Activated T-helper 9 cell treated with anti-CD3 and anti-CD28 coated beads, Interleukin-2, amount 50 U/mL, for 16 hours (primary cell): ENCODE results near the gene DENND4B.

Source experiments
- DNase-seq: peaks from one replicate; pipeline ENCODE4 v3.0.0-alpha.2; 2020; ENCODE audit warnings: low read depth

Gene DENND4B

DNA sequence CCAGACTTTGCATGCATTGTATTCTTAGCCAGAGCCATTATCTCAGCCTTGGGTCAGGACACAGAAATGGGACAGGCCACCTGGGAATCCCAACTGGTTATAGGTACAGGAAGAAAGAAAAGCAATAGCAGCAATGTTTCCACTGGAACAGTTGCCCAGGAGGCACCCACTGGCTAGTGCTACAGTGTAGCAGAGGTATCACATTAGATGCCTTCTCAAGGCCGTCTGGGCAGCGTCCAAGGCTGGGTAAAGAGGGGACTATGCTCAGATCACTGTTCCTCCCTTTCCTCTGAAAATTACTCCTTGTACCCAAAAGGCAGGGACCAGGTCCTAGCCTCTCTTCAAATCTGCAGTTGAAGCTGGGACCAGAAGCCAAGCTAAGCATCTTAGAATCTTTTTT is 23.8 kb upstream of the DENND4B start:
- no peak for DNase-seq

DNA sequence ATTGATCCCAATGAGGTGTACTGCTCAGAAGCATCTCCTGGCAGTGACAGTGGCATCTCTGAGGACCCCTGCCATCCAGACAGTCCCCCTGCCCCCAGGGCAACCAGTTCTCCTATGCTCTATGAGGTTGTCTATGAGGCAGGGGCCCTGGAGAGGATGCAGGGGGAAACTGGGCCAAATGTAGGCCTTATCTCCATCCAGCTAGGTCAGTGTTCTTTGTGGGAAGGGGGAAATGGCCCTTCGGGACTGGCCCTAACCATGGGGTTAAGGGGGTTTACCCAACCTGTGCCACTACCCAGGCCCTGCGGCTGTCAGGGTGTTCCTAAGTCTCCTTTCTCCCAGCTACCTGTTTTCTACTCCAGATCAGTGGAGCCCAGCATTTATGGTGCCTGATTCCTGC is 22.5 kb upstream of the DENND4B start:
- DNase-seq: no peak

DNA sequence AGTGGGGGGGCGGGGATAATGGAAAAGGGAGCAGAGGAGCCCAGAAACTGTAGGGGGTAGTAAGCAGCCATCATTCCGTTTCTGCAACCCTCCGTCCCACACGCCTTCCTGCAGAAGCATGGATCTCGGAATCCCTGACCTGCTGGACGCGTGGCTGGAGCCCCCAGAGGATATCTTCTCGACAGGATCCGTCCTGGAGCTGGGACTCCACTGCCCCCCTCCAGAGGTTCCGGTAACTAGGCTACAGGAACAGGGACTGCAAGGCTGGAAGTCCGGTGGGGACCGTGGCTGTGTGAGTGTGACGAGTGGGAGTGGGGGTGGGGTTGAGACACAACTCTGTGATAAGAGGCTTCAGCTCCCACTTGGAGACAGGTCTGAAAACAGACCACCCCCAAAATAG is 21.9 kb upstream of the DENND4B start:
- no peak for DNase-seq

DNA sequence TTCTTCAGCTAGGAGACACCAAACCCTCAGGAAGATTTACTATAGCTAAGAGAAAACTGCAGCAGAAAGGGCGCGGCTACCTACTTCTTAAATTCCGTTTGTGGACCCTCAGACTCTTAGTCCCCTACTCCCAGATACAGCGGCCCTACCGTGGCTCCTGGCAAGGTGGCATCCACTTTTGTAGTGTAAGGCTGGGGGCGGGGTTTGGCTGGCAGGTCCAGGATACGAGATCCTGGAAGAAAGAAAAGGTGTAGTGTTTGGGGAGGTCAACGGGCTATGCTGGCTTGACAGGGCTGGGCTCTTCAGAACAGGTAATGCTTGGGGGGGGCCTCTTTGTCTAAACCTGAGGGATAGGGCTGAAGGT is 21.5 kb upstream of the DENND4B start:
- DNase-seq: no peak

DNA sequence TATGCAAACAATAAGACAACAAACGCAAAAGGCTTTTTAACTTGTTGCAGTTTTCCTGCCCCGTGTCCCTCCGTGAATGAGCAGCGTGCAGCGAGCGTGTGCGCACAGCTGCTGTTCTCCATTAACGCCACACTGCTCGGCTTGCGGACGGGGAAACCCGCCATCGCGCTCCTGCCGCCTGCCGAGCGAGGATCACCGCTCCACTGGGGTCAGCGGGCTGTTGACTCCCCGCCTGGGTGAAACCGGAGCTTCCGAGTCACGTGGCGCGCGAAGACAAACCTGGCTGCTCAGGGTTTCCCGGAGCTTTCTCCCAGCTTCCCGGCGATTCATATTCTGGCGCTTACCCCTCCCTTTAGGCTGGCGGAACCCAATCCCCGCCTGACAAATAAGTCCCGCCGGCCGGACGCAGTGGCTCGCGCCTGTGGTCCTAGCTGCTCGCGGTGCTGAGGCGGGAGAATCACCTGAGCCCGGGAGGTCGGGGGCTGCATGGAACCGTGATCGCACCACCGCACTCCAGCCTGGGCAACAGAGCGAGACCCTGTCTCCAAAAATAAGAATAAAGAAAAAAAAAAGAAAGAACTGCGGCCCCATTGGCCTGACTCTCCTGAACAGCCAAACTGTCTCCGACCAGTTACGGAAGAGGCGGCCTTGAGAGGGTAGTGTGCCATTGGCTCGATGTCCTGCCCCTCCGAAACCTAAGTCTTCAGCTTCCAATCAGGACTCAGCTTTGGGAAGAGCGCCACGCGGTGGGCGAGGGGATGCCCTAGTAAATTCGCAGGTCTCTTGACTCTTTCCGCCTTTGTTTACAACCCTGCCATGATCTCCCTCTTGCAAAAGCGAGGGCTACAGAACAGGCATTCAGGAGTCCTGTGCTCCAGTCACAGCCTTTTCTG is 20.8 kb upstream of the DENND4B start, which contains the start of gene CREB3L4:
TSS of gene CREB3L4 (plus strand) at position 796 of the 893 bp plus-strand sequence. CDS start 624 bp downstream, outside the sequence.
- peak; percentile 74 for DNase-seq

DNA sequence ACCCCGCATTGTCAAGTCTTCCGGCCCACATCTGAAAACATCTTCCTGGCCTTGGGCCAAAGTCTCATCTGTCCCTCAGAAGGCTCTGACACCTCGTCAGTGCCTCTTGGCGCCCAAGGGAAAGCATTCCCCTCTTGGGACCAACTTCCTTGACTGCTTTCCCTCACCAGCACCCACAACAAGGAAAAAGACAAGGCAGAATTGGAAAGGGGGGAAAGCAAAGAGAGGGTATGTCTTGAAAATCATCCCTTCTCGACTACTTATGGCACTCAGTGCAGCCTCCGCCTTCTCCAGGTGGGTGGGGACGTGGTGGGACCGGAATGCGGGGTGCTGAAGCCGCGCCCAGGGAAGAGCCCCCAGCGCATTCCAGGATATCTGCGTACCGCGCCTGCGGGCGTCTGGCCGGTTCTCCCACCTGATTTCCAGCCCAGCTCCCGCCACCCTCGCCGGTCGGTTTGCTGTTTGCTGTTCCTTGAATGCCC is 17.4 kb upstream of the DENND4B start:
- no peak for DNase-seq

DNA sequence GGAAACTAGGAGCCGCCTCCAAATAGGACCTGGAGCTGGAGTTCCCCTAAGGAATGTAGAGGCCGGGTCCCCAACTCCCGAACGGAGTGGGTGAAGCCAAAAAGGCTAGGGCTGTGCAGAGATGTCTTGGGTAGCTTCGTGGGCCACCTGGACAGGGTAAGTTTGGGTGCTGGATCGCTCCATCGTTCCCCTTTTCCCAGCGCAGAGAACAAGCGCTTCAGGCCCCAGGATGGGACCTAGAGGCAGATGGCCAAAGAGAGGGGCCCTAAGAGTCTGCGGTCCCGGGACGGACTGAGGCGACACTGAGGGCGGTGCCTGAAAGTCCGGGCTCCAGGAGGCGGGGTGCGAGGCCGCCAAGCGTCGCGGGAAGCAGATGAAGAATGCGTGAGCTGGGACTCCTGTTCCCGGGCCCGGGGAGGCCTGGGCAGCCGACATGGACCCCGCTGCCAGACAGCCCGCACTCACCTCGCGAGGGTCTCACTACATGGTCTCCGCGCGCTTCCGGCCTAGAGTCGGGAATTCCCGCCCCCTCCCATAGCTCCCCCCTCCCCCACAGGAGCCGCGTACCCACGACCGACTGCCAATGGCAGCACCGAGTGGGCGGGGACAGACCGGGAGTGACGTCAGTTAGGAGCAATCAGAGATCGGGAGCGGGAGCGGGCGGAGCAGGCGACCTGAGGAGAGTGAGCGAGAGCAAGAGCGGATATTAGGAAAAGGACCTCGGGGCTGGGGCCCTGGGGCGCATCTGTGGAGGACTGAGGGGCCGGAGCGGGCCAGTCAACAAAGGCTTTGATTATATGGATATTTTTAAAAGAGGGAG is 16.7 kb upstream of the DENND4B start, which contains the start of gene SLC39A1:
TSS of gene SLC39A1 (minus strand) at position 508 of the 820 bp plus-strand sequence. CDS start 822 bp downstream, outside the sequence.
- peak; percentile 91 for DNase-seq

DNA sequence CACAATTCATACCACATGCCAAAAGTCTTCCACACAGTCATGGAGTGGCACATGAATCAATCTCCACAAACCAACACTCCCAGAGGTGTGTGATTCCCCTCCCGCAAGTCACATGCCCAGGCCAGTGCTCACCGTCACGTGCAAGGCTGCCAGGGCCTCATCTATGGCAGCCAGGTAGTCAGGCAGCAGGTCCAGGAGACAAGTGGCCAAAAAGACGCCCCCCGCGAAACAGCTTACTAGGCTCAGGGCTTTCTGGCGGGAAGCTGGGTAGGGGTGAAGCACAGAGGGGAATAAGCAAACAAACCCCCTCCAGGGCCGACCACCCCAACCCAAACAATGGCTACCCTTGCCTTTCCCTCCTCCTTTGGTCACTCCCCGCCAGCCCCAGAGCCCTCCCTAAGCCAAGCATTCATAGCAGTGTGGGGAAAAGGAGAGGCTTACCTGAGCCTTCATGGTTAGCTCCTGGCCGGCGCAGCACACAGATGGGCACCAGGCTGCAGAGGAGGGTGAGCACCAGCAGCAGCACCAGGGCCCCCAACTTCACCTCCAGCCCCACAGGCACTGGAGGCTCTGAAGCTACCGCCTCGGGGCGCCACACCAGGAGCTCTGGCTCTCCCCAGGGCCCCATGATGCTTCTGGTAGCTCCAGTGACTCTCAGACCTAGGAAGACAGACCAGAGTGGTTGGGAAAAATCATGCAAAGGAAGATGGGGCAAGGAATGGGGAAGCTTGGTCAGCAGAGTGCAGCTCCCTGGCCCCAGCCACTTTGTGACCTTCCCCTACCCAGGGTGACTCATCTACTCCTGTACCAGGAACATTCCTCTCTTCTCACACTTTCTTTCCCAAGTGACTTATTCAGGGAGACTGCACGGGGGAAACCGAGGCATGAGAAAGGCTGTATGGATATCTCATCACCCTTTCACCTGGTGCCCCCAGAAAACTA is 15.8 kb upstream of the DENND4B start:
- DNase-seq: no peak

DNA sequence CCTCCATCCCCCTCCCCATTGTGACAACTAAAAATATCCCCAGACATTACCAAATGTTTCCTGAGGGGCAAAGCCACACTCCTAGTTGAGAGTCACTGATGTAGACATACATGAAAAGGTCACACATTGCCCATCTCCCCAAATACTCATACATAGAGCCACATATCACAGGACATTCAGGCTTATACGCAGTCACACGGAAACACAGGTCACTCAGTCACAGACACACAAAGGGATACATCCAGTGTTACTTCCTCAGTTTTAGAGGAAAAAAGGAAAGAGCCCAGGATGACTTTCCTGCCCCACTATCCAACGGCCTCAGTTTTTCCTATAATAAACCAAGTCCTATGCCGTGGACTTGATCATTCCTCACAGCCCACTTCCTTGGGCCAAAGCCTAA is 14.9 kb upstream of the DENND4B start:
- no peak for DNase-seq

DNA sequence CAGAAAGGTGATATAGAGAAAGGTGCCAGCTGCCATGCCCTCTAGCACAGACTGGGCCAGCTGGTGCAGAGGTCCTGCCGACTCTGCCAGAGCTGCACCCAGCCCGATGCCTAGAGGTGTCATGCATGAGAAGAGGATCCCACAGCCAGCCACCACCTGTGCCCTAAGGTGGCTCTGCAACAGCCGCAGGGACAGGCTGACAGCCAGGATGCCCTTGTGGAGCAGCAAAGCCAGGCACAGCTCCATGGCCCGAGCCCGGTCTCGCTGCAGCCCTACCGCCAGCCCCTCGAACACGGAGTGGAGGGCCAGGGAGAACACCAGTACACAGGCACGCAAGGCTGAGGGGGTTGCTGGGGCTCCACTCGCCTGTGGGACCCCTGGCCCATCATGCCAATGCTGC is 13.7 kb upstream of the DENND4B start:
- DNase-seq: no peak

DNA sequence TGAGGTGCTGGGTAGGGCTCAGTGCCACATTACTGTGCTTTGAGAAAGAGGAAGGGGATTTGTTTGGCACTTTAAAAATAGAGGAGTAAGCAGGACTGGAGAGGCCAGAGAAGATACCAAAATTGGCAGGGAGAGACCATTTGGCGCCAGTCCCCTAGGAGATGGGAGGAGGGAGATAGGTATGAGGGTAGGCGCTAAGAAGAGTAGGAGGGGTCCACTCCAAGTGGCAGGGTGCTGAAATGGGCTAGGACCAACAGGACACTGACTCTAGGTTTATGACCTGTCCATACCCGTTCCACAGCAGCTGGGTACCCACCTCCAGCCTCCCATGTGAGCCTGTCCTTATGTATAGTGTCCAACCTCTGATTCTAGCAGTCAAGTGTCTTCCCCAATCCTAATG is 12.9 kb upstream of the DENND4B start:
- DNase-seq: no peak

DNA sequence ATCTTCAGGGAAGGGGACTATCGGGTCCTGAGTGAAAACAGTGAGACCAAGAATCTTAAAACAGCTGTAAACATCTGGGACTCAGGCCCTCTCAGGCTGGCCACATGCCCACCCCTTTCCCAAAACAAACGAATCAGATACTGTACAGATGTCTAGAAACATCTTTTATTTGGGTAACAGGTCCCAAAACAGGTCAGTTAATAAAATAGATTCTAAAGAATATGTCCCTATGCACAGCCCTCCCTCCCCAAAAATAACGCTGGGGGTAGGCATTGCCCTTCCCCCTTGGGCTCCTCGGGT is 12.4 kb upstream of the DENND4B start:
- no peak for DNase-seq

DNA sequence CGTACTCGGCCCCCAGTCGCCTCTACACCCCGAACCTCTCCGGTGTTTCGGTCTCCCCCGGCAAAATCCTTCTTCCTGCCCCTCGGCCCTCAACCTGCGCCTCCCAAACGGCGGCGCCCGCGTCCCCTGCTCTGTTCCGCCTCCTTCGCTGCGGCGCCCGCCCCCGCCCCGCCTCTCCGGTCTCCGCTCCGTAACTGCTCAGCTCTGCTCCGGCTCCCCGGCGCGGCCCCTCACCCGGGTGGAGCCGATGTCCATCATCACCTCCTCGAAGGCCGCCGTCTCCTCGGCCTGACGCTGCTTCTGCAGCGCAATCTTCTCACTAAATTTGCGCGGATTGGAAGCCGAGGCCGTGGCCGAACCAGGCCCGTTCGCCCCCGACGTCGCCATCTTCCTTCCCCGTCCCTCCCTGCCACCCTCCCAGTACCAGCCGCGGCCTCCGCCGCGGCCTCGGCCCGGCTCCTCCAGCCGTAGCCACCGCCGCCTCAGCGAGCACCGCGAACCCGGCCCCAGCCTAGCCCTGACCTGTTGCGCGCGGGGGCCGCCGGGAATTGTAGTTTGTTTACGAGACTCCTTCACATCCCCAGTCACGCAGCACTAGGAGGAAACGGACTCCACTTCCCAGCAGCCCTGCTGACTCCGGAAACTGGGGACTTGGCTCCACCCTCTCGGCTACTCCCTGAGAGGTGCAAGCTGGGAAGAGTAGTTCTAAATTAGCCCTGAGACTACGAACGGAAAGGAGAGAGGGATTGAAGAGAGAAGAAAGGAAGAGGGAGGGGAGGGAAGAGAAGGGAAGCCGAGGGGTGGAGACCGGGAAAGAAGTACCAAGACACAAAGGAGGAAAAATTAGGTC is 11.8 kb upstream of the DENND4B start, which contains the start of gene CRTC2:
TSS of gene CRTC2 (minus strand) at position 502 of the 850 bp plus-strand sequence. CDS start at position 387, 115 bp downstream.
- DNase-seq: peak; percentile 95

DNA sequence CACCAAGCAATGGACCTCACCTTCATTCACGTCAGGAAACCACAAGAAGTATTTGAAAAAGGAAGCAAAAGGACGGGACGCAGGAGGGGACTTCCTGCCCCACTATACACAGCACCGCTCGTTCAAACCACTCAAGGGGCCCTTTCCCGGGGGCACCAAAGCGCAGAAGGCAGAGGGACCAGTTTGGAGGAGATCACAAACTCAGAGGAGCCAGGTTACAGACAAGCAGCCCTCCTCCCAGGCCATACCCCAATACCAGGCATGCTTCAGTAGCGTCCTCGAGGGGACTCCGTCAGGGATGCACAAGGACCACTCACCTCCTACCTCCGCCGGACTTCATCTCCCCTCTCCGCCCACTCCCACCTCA is 11.2 kb upstream of the DENND4B start:
- peak; percentile 26 for DNase-seq

DNA sequence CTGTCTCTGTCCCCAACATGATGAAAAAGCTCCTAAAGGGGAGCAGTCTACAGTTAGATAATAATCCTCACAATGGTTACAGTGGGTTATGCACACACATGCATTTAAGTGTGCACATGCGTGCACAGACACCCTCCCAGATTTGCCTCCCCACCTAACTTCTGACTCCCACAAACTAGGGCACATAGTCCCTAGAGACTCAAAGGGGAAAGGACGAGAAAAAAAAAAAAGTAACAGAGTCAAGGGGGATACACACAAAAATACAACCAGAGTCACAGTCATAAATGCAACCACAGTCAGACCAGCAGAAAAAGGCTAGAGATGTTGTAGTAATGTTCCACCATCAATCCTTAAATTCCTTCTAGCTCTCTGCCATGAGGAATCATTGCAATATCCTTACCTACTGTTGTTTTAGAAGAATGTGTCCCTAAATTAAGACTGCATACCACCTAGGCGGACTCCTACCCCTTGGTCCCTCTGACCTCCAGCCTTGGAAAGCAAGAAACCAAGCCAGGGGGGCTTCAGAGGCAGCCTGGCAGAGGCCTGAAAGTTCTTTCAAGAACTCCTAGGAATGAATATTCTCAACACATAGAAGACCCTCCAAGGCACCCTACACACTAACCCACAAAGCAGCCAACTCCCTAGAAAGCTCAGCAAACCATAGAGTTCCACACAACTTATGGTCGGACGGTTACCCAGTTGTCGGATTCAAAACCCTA is 10.6 kb upstream of the DENND4B start:
- DNase-seq: no peak

DNA sequence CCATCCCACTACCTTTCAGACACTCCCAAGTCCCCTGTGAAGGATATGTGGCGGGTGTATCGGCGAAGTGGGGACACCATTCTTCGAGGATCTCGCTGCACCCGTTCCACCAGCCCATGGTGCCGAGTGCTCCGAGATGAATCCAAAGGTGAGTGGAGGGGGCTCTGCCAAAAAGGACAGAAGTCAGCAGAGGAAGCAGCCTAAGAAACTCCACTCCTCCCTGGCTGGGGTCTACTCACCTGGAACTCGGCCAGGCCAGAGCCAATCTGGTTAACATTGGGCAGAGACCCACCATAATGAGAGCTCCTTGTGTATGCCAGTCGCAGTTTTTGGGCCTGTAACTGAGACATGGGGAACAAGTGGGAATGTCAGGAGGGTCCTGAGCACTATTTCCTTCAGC is 8.3 kb upstream of the DENND4B start:
- DNase-seq: no peak

DNA sequence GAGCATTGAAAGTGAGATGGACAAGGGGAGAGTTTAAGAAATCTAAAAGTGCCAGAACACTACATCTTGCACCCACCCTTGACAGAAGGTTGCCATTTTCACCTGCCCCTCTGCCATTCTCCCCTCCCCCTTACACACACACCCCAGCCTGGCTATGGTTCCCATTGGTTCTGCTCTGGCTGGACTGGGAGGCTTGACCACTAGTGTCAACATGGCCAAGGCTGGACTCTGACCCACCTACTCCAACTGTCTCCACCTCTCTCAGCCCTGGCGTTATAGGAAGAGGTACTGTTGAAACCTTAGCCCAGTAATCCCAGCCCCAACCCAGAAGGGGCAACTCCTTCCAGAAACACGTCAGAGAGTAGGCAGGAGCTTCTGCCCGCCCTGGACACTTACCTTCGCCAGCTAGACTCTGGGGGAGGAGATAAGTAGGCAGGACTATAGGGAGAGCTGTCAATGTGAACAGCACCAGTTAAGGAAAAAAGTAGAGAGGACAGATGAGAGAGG is 7.4 kb upstream of the DENND4B start:
- no peak for DNase-seq

DNA sequence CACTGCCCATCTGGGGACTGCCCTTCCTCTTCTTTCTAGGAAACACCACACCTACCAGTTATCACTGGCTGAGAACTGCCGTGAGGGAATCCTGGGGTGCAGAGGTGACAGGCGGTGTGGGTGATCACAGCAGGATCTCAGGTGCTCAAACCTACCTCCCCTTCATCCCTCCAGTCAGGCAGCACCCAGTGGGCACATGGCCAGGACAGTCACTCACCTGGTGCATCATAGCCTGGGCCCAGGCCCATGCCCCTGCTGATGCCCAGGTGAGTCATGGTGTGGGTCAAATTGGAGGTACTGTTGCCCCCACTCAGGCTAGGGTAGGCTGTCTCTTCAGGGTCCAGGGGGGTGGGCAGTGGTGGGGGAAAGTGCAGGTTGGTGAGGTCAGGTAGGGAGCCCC is 5.3 kb upstream of the DENND4B start:
- DNase-seq: no peak

DNA sequence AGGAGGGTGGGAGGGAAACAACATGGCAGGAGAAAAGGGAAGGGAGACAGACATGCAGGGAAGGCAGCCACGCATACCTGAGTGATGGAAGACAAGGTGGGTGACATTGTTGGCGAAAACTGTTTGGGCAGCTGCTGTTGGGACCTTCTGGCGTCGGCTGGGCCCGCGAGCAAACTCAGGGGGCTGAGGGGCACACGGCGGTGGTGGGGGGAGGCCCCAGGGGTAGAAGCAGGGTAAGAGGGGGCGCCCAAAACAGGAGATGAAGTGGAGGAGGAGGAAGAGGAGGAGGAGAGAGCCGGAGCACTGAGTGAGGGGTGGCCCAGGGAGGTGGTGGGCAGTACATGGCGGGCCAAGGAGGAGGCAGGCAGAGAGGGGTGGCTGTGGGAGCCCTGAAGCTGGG is 4.7 kb upstream of the DENND4B start:
- no peak for DNase-seq
